ENCODE results near the gene SPPL3. TPM values are rescaled to one million over a fixed set of nuclear protein-coding genes. Genes with fewer than 3 reads are reported as not detected.

Gene SPPL3
- total and polyA plus RNA-seq, 10 donors: 9.0 to 76.9 (median 44.0) TPM

DNA sequence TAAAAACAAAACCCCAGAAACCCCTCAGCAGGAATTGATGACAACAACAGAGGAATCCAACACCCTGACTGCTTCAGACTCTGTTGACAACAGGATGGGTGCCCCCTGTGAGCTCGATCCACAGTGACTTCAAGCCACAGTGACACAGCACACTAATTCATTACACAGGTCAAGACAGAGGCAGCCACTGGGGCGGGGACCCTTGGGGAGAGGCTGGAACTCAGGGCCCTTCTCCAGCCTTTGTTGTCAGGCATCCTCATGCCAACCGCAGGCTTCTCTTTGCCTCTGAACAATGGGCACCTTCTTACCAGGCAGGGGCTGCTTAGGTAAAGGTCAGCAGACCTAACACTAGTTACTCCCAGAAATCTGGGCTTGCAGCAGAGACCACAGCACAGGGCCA lies 140.9 kb downstream of the SPPL3 start:
- TF ChIP-seq POLR2A (IDR thresholded peaks at IDR 0.05) (no peak), POLR2AphosphoS5 (IDR thresholded peaks at IDR 0.05) (no peak)
- TF ChIP-seq, protein P1, sequence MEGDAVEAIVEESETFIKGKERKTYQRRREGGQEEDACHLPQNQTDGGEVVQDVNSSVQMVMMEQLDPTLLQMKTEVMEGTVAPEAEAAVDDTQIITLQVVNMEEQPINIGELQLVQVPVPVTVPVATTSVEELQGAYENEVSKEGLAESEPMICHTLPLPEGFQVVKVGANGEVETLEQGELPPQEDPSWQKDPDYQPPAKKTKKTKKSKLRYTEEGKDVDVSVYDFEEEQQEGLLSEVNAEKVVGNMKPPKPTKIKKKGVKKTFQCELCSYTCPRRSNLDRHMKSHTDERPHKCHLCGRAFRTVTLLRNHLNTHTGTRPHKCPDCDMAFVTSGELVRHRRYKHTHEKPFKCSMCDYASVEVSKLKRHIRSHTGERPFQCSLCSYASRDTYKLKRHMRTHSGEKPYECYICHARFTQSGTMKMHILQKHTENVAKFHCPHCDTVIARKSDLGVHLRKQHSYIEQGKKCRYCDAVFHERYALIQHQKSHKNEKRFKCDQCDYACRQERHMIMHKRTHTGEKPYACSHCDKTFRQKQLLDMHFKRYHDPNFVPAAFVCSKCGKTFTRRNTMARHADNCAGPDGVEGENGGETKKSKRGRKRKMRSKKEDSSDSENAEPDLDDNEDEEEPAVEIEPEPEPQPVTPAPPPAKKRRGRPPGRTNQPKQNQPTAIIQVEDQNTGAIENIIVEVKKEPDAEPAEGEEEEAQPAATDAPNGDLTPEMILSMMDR (IDR thresholded peaks at IDR 0.05 in 8 of 11, conservative IDR thresholded peaks at IDR 0.05 in 3 of 11): no peak
- intact Hi-C loops (cut with DNase I; ENCODE audit: low total_unique reads): no loop called here
- H3K4me3 ChIP-seq: no peak overlapping the region
- 59 to 78% (median 77%) methylated on average over 3 of the region's 3 CpGs for WGBS, 5 donors
- H3K27me3 ChIP-seq (replicated peaks in 1 of 7): no peaks in the 10 kb centered on the region
- H3K4me1 ChIP-seq: peaks cover 0 to 33% (median 12%) of the 10 kb centered on the region in 6 donors
- DNase-seq: no peak
- peak overlapping the region in 1 of 8 donors; percentile 59 for H3K27ac ChIP-seq
- H3K9me3 ChIP-seq: no peaks in the 10 kb centered on the region
- peaks cover 0 to 93% (median 68%) of the 10 kb centered on the region in 6 donors for H3K36me3 ChIP-seq

DNA sequence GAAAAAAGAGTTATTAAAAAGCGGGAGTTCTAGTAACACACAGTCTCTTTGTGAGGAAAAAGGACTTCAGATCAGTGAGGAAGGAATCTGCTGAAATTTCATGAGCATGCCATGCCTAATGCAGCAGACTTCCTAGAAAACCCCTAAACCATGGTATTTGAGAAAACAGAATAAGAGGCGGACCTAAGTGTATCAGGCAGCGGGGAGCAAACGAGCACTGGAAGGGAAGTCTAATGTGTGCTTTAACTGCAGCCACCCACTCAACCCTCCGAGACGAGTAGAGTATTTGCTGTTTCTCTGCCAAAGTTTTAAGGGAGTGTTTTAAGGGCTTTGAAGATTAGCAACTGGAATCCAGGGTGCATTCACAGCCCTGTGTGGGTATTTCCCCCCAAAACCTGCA lies 142.1 kb downstream of the SPPL3 start:
- Histone ChIP-seq H3K4me1 (peaks cover 0 to 27% (median 7%) of the 10 kb centered on the region in 6 donors), H3K4me3 (no peak overlapping the region), H3K9me3 (no peaks in the 10 kb centered on the region), H3K27ac (peak overlapping the region in 7 of 8 donors; percentile 33 to 64 (median 39)), H3K27me3 (replicated peaks in 1 of 7) (no peaks in the 10 kb centered on the region), H3K36me3 (peaks cover 0 to 81% (median 56%) of the 10 kb centered on the region in 6 donors)
- 70 to 85% (median 80%) methylated on average over 6 of the region's 6 CpGs for WGBS, 5 donors
- no peak for DNase-seq
- intact Hi-C loops (cut with DNase I; ENCODE audit: low total_unique reads): no loop called here
- TF ChIP-seq, protein P1 (IDR thresholded peaks at IDR 0.05 in 8 of 11, conservative IDR thresholded peaks at IDR 0.05 in 3 of 11): no peak
- TF ChIP-seq POLR2AphosphoS5 (IDR thresholded peaks at IDR 0.05) (no peak), POLR2A (IDR thresholded peaks at IDR 0.05) (no peak)

DNA sequence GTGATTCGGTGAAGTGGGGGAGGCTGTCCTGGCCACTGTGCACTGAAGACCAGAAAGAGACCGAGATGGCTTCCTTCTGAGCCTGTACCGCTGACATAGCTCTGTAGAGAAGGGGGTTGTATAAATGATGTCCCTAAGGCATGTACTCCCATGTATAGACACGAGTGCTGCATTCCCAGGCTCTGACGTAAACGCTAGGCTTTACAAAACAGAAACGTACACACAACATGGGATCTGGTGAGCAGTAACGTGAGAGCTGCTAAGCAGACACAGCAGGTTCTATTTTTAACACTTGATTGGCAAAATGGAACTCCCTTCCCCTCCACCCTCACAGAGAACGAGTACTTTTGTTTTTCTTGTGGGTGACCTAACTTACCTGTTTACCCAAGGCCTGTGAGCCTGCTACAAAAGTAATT lies 142.6 kb downstream of the SPPL3 start:
- H3K4me3 ChIP-seq: no peak overlapping the region
- TF ChIP-seq POLR2AphosphoS5 (IDR thresholded peaks at IDR 0.05) (peak in 1 of 3 donors; percentile 8), POLR2A (IDR thresholded peaks at IDR 0.05) (no peak)
- TF ChIP-seq, protein P1 (IDR thresholded peaks at IDR 0.05 in 8 of 11, conservative IDR thresholded peaks at IDR 0.05 in 3 of 11): no peak
- intact Hi-C loops (cut with DNase I; ENCODE audit: low total_unique reads): no loop called here
- H3K36me3 ChIP-seq: peaks cover 0 to 75% (median 50%) of the 10 kb centered on the region in 6 donors
- DNase-seq: no peak
- peak overlapping the region in 7 of 8 donors; percentile 33 to 64 (median 39) for H3K27ac ChIP-seq
- H3K9me3 ChIP-seq: no peaks in the 10 kb centered on the region
- WGBS, 5 donors: 73 to 82% (median 74%) methylated on average over 9 of the region's 9 CpGs
- peaks cover 0 to 27% (median 7%) of the 10 kb centered on the region in 6 donors for H3K4me1 ChIP-seq
- no peaks in the 10 kb centered on the region for H3K27me3 ChIP-seq (replicated peaks in 1 of 7)

DNA sequence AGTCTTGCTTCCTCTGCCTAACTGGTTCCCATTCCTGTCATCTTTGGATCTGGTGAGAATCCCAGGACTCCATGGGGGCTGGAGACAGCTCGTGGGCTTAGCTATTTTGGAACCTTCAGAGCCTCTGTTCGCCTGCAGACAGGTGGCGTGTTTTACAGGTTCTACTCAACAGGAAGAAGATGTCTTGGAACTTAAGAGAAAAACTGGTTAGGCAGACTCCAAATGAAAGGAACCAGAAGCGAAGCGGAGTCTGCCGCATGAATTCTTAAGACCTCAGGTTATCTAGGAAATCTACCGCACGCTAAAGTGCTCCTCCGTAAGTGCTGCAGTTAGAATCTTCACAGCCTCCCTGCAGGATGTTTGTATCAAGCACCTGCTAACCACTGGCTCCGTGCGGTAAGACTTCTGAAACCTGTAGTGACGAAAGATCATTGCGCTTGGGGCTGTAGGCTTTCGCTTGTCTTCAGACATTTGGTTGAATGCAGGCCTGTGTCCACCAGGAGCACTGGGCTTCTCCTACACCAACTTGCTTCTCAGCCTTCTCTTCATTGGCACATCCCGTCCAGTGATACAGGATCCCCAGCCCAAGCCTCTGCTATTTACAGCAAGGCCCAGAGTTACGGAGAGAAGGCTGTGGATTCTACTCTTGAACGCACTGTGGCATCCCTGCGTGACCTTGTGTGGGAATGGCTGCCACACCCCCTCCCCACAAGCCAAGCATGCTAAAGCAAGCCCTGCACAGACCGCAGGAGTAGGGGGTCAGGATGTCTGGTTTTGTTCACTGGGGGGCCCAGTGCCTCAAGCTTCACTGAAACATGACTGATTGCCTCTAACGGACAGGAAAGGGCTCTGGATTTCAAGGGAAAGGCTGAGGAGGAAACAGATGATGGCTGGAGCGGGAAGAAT lies 143.6 kb downstream of the SPPL3 start:
- Histone ChIP-seq H3K36me3 (peaks cover 0 to 66% (median 41%) of the 10 kb centered on the region in 6 donors), H3K27ac (peak overlapping the region in 2 of 8 donors; percentile 12 to 46), H3K27me3 (replicated peaks in 1 of 7) (no peaks in the 10 kb centered on the region), H3K9me3 (peaks cover 0 to under 1% (median 0%) of the 10 kb centered on the region in 8 donors), H3K4me3 (no peak overlapping the region), H3K4me1 (peaks cover 0 to 25% (median 4%) of the 10 kb centered on the region in 6 donors)
- no peak for DNase-seq
- intact Hi-C loops (cut with DNase I; ENCODE audit: low total_unique reads): no loop called here
- WGBS, 5 donors: 85 to 88% (median 87%) methylated on average over 20 to 21 of the region's 21 CpGs
- TF ChIP-seq POLR2AphosphoS5 (IDR thresholded peaks at IDR 0.05) (no peak), POLR2A (IDR thresholded peaks at IDR 0.05) (no peak)
- TF ChIP-seq, protein P1 (IDR thresholded peaks at IDR 0.05 in 8 of 11, conservative IDR thresholded peaks at IDR 0.05 in 3 of 11): no peak
